Measurements from ENCODE around the gene GPC1. TPM values are rescaled to one million over a fixed set of nuclear protein-coding genes. Genes with fewer than 3 reads are reported as not detected.

The GPC1 gene
- total and polyA plus RNA-seq, 10 donors: 4.1 to 25.0 (median 15.1) TPM

- peaks cover 0 to 24% (median 0%) of the 10 kb centered on the region in 7 donors for H3K27me3 ChIP-seq (replicated peaks in 1 of 7)
- no peak overlapping the region for H3K27ac ChIP-seq
- H3K9me3 ChIP-seq: peaks cover 0 to 24% (median 8%) of the 10 kb centered on the region in 8 donors
- no peak for DNase-seq
- intact Hi-C loops (cut with DNase I; ENCODE audit: low total_unique reads): no loop called here
- 73 to 85% (median 80%) methylated on average over 5 of the region's 5 CpGs for WGBS, 5 donors
- H3K36me3 ChIP-seq: no peaks in the 10 kb centered on the region
- TF ChIP-seq, protein P1, sequence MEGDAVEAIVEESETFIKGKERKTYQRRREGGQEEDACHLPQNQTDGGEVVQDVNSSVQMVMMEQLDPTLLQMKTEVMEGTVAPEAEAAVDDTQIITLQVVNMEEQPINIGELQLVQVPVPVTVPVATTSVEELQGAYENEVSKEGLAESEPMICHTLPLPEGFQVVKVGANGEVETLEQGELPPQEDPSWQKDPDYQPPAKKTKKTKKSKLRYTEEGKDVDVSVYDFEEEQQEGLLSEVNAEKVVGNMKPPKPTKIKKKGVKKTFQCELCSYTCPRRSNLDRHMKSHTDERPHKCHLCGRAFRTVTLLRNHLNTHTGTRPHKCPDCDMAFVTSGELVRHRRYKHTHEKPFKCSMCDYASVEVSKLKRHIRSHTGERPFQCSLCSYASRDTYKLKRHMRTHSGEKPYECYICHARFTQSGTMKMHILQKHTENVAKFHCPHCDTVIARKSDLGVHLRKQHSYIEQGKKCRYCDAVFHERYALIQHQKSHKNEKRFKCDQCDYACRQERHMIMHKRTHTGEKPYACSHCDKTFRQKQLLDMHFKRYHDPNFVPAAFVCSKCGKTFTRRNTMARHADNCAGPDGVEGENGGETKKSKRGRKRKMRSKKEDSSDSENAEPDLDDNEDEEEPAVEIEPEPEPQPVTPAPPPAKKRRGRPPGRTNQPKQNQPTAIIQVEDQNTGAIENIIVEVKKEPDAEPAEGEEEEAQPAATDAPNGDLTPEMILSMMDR (IDR thresholded peaks at IDR 0.05 in 8 of 11, conservative IDR thresholded peaks at IDR 0.05 in 3 of 11): no peak
- H3K4me1 ChIP-seq: no peaks in the 10 kb centered on the region
- H3K4me3 ChIP-seq: no peak overlapping the region
Measured at GRCh38 chr2:240428245-240428644, 7.2 kb upstream of the GPC1 start.

DNA sequence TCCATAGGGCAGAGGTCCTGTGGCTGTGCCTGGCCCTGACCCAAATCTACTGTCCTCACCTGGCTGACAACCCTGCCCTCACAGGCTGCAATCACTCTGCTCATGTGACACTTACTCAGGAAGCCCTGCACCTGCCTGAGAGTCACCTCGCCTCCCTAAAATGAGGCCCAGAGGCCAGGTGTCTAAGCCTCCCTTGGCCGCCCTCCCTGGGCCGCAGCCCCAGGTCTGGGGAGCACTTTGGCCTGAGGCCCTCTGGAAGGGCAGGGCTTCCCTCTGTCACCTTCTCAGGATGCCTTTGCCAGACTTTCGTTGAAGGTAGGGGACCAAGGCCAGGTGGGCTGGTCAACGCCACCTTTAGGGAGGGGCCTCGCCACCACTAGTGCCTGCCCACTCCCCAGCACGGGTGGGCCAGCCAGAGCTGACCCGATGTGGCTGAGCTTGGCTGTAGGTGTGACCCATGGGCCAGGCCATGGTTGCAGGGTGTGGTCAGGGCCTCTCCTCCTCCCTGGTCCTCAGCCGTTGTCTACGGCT, 6.1 kb upstream of the GPC1 start:
- peaks cover 0 to 24% (median 8%) of the 10 kb centered on the region in 8 donors for H3K9me3 ChIP-seq
- intact Hi-C loops (cut with DNase I; ENCODE audit: low total_unique reads): no loop called here

DNA sequence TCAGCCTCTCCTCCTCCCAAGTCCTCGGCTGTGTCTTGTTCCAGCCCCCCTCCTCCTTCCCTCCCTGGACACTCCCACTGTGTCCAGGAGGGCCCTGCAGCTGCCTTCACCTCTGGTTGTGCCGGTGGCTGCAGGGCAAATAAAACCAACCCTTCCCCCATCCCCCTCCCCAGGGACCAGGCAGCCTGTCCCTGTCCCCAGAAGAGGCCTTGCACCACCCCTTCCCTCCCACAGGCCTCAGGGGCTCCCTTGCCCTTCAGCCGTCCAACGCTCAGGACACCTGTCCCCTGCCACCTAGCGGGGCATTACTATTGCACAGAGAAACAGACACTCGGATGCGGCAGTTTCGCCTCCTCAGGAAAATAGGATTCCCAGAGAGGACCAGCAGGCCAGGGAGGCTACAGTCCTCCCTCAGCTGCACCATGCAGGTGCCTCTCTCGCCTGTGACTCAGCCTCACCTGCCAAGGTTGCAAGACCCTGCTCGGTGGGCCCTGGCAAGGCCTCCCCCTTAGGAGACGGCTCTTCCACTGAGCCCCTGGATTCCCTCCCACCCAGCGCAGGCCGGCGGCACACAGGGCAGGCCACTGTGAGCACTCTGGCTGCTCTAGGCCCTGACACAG, 5.5 kb upstream of the GPC1 start:
- intact Hi-C loops (cut with DNase I; ENCODE audit: low total_unique reads): loop anchor here (10.0 kb wide), 1 partner anchor 365 kb away; no protein-coding TSS in a partner anchor
- Histone ChIP-seq H3K4me3 (no peak overlapping the region), H3K4me1 (peaks cover 0 to 12% (median 6%) of the 10 kb centered on the region in 6 donors), H3K27me3 (replicated peaks in 1 of 7) (peaks cover 0 to 34% (median 4%) of the 10 kb centered on the region in 7 donors), H3K27ac (no peak overlapping the region), H3K36me3 (no peaks in the 10 kb centered on the region), H3K9me3 (peaks cover 0 to 18% (median 6%) of the 10 kb centered on the region in 8 donors)
- TF ChIP-seq, protein P1 (IDR thresholded peaks at IDR 0.05 in 8 of 11, conservative IDR thresholded peaks at IDR 0.05 in 3 of 11): no peak
- no peak for TF ChIP-seq POLR2A (IDR thresholded peaks at IDR 0.05)
- no peak for TF ChIP-seq POLR2AphosphoS5 (IDR thresholded peaks at IDR 0.05)
- DNase-seq: peak; percentile 63
- WGBS, 5 donors: 82 to 90% (median 84%) methylated on average over 8 to 14 of the region's 14 CpGs

More for the DNA sequence above, 6.1 kb upstream of the GPC1 start:
- Histone ChIP-seq H3K4me3 (no peak overlapping the region), H3K27ac (no peak overlapping the region), H3K27me3 (replicated peaks in 1 of 7) (peaks cover 0 to 32% (median 1%) of the 10 kb centered on the region in 7 donors), H3K4me1 (peaks cover 0 to 6% (median under 1%) of the 10 kb centered on the region in 6 donors), H3K36me3 (no peaks in the 10 kb centered on the region)
- no peak for DNase-seq
- WGBS, 5 donors: 30 to 88% (median 84%) methylated on average over 2 to 10 of the region's 10 CpGs
- TF ChIP-seq POLR2A (IDR thresholded peaks at IDR 0.05) (no peak), POLR2AphosphoS5 (IDR thresholded peaks at IDR 0.05) (no peak)
- TF ChIP-seq, protein P1 (IDR thresholded peaks at IDR 0.05 in 8 of 11, conservative IDR thresholded peaks at IDR 0.05 in 3 of 11): no peak

DNA sequence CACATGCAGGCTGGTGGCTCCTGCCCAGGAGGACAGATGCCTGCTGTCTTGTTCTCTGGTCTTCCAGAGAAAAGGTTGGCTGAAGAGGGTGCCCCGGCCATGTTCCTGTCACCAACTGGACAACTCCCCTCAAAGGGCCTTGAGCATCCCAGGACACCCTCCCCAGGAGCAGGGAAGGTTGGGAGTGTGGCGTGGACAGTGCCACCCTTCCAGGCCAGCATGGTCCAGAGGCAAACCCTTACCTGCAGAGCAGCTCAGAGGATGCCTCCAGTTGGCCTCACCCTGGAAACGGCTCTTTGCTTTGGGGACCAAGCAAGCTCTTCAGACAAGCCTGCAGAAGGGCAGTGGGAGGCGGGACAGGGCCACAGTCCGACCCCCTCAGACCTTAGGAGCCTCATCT, 4.9 kb upstream of the GPC1 start:
- H3K27ac ChIP-seq: no peak overlapping the region
- H3K4me3 ChIP-seq: no peak overlapping the region
- DNase-seq: no peak
- WGBS, 5 donors: 57 to 89% (median 77%) methylated on average over 3 to 5 of the region's 5 CpGs
- intact Hi-C loops (cut with DNase I; ENCODE audit: low total_unique reads): loop anchor here (10.0 kb wide), 1 partner anchor 366 kb away; no protein-coding TSS in a partner anchor
- peaks cover 0 to 13% (median 3%) of the 10 kb centered on the region in 8 donors for H3K9me3 ChIP-seq
- peaks cover 0 to 40% (median 4%) of the 10 kb centered on the region in 7 donors for H3K27me3 ChIP-seq (replicated peaks in 1 of 7)
- TF ChIP-seq, protein P1 (IDR thresholded peaks at IDR 0.05 in 8 of 11, conservative IDR thresholded peaks at IDR 0.05 in 3 of 11): no peak
- TF ChIP-seq POLR2A (IDR thresholded peaks at IDR 0.05): no peak
- peaks cover 0 to 13% (median 7%) of the 10 kb centered on the region in 6 donors for H3K4me1 ChIP-seq
- no peaks in the 10 kb centered on the region for H3K36me3 ChIP-seq
